Tibial artery (tissue), 4 donors: Measurements from ENCODE around the gene PDE3A.

Experiments used
- DNase-seq, 2 donors: peaks; one replicate each; pipeline ENCODE4 v3.0.0-alpha.2; 2019
- H3K27ac ChIP-seq, 2 donors: fragments of 200-600 bp; sonication (generic) in 1 of 2; 1 replicate in 1 of 2; 2 replicates in 1 of 2; pipeline ENCODE4 v1.5.1; 2018 to 2019; ENCODE audit warnings: mild to moderate bottlenecking in 1 of 2
- H3K27me3 ChIP-seq, 2 donors: fragments of 200-600 bp; sonication (generic) in 1 of 2; one replicate each; pipeline versions ENCODE4 v1.5.1 to v1.6.0; 2016 to 2019
- H3K36me3 ChIP-seq, 3 donors: fragments of 200-600 bp; sonication (generic) in 2 of 3; one replicate each; pipeline ENCODE4 v1.5.1; 2016 to 2019; ENCODE audit warnings: mild to moderate bottlenecking in 2 of 3
- H3K4me1 ChIP-seq, 4 donors: fragments of 200-600 bp; sonication (generic) in 2 of 4; 1 replicate in 3 of 4; 2 replicates in 1 of 4; pipeline ENCODE4 v1.5.1; 2016 to 2019
- H3K4me3 ChIP-seq, 2 donors: fragments of 200-600 bp; sonication (generic) in 1 of 2; 1 replicate in 1 of 2; 2 replicates in 1 of 2; pipeline ENCODE4 v1.5.1; 2018 to 2019; ENCODE audit warnings: mild to moderate bottlenecking in 2 of 2
- H3K9me3 ChIP-seq, 3 donors: fragments of 200-600 bp; sonication (generic) in 1 of 3; one replicate each; pipeline ENCODE4 v1.5.1; 2016 to 2019
- intact Hi-C: fragments of 100-400 bp; cut with DNase I; formaldehyde crosslinking; loops from one replicate; pipeline ENCODE4 v1.15.0; 2023; ENCODE audit warnings: low total_unique reads
- TF ChIP-seq, protein P1 (sequence below), 2 experiments: fragments of 200-600 bp in 1 of 2; fragments of 450-650 bp in 1 of 2; IDR thresholded peaks; one replicate each; pipeline ENCODE4 v1.5.1; 2017 to 2019; ENCODE audit warnings: antibody characterized with exemption in 2 of 2, mild to moderate bottlenecking in 1 of 2, moderate library complexity in 1 of 2

The PDE3A gene

DNA sequence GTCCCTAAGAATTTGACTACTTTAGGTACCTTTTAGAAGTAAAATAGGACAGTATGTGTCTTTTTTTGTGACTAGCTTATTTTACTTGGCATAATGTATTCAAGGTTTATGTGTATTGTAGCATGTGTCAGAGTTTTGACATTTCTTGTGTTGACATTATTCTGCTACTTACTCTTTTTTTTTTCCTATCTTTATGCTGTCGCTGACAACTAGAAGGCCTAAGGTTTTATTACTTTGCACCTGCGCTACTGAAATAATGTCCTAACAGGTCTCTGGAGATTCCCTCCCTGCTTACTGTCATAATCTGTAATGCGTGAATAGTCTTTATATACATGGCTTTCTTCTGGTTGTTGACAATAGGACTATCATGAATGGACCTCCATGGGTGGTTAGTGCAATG lies 43.0 kb downstream of the PDE3A start:
- Histone ChIP-seq H3K9me3 (no peaks in the 10 kb centered on the region), H3K36me3 (no peaks in the 10 kb centered on the region), H3K27me3 (no peaks in the 10 kb centered on the region), H3K4me3 (no peak overlapping the region), H3K4me1 (peaks cover 0 to 72% (median 12%) of the 10 kb centered on the region in 4 donors), H3K27ac (no peak overlapping the region)
- no peak for DNase-seq
- TF ChIP-seq, protein P1, sequence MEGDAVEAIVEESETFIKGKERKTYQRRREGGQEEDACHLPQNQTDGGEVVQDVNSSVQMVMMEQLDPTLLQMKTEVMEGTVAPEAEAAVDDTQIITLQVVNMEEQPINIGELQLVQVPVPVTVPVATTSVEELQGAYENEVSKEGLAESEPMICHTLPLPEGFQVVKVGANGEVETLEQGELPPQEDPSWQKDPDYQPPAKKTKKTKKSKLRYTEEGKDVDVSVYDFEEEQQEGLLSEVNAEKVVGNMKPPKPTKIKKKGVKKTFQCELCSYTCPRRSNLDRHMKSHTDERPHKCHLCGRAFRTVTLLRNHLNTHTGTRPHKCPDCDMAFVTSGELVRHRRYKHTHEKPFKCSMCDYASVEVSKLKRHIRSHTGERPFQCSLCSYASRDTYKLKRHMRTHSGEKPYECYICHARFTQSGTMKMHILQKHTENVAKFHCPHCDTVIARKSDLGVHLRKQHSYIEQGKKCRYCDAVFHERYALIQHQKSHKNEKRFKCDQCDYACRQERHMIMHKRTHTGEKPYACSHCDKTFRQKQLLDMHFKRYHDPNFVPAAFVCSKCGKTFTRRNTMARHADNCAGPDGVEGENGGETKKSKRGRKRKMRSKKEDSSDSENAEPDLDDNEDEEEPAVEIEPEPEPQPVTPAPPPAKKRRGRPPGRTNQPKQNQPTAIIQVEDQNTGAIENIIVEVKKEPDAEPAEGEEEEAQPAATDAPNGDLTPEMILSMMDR (IDR thresholded peaks at IDR 0.05) = no peak
- intact Hi-C loops = no loop called here

DNA sequence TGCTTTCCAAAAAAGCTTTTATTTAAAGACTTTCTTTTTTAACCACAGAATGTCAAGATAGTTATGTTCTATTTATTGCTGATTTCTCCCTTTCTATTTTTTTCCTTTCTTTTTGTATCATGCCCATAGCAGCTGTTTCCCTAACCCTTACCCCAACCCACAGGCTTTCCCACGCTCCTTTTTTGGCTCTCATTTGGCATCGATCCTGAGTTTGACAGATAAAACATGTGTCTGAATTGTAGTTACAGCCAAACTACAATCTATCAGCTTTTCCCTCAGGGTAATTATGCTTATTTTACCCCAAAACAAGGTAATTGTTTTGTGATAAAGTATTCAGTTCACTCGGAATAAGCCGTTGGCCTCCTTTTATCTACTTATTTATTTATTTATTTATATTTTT lies 46.7 kb downstream of the PDE3A start:
- H3K9me3 ChIP-seq = no peaks in the 10 kb centered on the region
- intact Hi-C loops = no loop called here
- H3K4me1 ChIP-seq = peaks cover 0 to 86% (median 11%) of the 10 kb centered on the region in 4 donors
- TF ChIP-seq, protein P1 (IDR thresholded peaks at IDR 0.05) = no peak
- H3K36me3 ChIP-seq = no peaks in the 10 kb centered on the region
- H3K27ac ChIP-seq = peak overlapping the region in 1 of 2 donors; percentile 26
- DNase-seq = no peak
- H3K27me3 ChIP-seq = no peaks in the 10 kb centered on the region
- no peak overlapping the region for H3K4me3 ChIP-seq

DNA sequence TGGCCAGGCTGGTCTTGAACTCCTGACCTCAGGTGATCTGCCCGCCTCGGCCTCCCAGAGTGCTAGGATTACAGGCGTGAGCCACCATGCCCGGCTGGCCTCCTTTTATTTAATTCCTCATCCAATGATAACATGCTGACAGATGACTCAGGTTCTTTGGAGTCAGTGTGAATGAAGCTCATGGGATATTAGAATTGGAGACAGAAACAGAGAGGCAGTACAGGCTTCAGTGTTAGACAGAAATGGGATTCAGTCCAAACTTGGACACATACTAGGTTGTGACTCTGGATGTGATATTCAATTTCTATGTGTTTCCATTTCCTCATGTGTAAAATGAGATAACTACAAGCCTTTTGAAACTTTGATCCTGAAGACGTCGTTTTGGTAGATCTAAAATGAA lies 47.3 kb downstream of the PDE3A start:
- DNase-seq = no peak
- no peak overlapping the region for H3K27ac ChIP-seq
- H3K4me1 ChIP-seq = peaks cover 0 to 86% (median 11%) of the 10 kb centered on the region in 4 donors
- intact Hi-C loops = no loop called here
- H3K36me3 ChIP-seq = no peaks in the 10 kb centered on the region
- H3K27me3 ChIP-seq = no peaks in the 10 kb centered on the region
- H3K9me3 ChIP-seq = no peaks in the 10 kb centered on the region
- TF ChIP-seq, protein P1 (IDR thresholded peaks at IDR 0.05) = no peak
- H3K4me3 ChIP-seq = no peak overlapping the region

DNA sequence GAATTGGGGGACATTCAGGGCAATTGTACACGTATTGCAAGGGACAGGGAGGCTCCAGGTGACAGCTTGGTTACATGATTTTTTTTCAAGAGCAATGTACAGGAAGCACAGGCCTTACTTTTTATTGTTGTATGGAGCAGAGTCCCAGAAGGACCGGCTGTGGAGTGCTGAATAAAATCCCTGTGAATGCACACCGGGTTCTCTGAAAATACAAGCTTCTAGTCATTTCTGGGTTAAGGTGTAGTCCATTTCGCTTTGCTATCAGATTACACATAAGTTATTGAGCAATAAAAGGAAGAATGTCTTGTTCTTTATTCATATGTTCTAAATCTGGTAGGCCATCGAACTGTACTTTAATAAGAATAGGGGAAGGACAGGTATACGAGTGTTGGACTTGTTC lies 52.2 kb downstream of the PDE3A start:
- peaks cover 0 to 78% (median 16%) of the 10 kb centered on the region in 4 donors for H3K4me1 ChIP-seq
- H3K36me3 ChIP-seq = no peaks in the 10 kb centered on the region
- H3K27ac ChIP-seq = no peak overlapping the region
- H3K4me3 ChIP-seq = no peak overlapping the region
- TF ChIP-seq, protein P1 (IDR thresholded peaks at IDR 0.05) = no peak
- DNase-seq = no peak
- intact Hi-C loops = no loop called here
- H3K27me3 ChIP-seq = no peaks in the 10 kb centered on the region
- no peaks in the 10 kb centered on the region for H3K9me3 ChIP-seq

DNA sequence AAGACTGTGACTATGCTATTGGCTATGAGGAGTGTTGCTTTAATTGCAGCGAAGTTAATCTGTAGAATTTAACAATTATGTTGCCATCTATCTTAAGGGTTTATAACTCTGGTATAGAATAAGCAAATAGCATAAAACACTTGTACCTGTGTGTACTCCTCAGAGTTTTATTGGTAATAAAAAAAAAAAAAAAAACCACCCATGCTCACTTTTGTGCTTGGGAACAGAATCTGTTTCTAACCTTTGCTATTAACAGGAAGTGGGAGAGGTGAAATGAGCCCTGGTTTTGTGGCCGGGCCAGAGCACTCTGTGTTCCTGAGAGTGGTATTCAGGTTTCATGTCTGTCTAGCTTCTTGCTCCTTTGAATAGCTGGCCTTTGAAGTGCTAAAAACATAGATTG lies 53.1 kb downstream of the PDE3A start:
- no peaks in the 10 kb centered on the region for H3K9me3 ChIP-seq
- no peak for DNase-seq
- no peak overlapping the region for H3K4me3 ChIP-seq
- no peaks in the 10 kb centered on the region for H3K27me3 ChIP-seq
- H3K4me1 ChIP-seq = peaks cover 0 to 83% (median 16%) of the 10 kb centered on the region in 4 donors
- H3K27ac ChIP-seq = no peak overlapping the region
- intact Hi-C loops = no loop called here
- no peaks in the 10 kb centered on the region for H3K36me3 ChIP-seq
- TF ChIP-seq, protein P1 (IDR thresholded peaks at IDR 0.05) = no peak

DNA sequence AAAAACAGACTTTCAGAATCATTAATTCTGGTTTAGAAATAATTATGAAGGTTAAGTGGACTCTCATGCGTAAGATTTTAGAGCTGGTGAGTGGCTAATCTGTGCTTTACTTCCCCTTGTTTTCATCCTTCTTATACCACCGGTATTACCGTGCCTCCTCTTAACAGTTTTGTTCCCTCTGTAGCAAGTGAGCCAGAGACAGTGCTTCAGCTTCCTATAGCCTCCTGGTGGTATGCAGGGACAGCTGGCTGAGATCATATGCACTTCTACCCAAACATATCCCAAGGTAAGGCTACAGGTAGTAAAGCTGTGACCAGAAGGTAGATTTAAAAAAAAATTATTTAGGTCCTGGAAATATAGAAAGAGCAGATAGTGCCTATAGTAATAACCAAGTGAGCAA lies 55.2 kb downstream of the PDE3A start:
- TF ChIP-seq, protein P1 (IDR thresholded peaks at IDR 0.05) = no peak
- H3K4me1 ChIP-seq = peaks cover 0 to 75% (median 18%) of the 10 kb centered on the region in 4 donors
- H3K9me3 ChIP-seq = no peaks in the 10 kb centered on the region
- H3K4me3 ChIP-seq = no peak overlapping the region
- no peaks in the 10 kb centered on the region for H3K36me3 ChIP-seq
- intact Hi-C loops = no loop called here
- DNase-seq = no peak
- no peaks in the 10 kb centered on the region for H3K27me3 ChIP-seq
- no peak overlapping the region for H3K27ac ChIP-seq
